Stomach (tissue), 9 donors: ENCODE data around the gene SEMA4A. TPM values are rescaled to one million over a fixed set of nuclear protein-coding genes. Genes with fewer than 3 reads are reported as not detected.

Experiments
- DNase-seq, 2 donors: peaks; one replicate each; pipeline versions ENCODE4 v3.0.0 to v3.0.0-alpha.2; 2013 to 2019
- H3K27ac ChIP-seq, 5 donors: fragments of 200-600 bp in 4 of 5; sonication (generic) in 4 of 5; one replicate each; pipeline ENCODE4 v1.5.1; 2013 to 2019; ENCODE audit warnings: mild to moderate bottlenecking in 1 of 5, moderate library complexity in 1 of 5
- H3K27me3 ChIP-seq, 3 donors: fragments of 200-600 bp; sonication (generic); one replicate each; pipeline ENCODE4 v1.5.1; 2017 to 2019; ENCODE audit warnings: mixed run types in 1 of 3
- H3K36me3 ChIP-seq, 4 donors: fragments of 200-600 bp; sonication (generic); 1 replicate in 3 of 4; 2 replicates in 1 of 4; pipeline ENCODE4 v1.5.1; 2016 to 2019
- H3K4me1 ChIP-seq, 4 donors: fragments of 200-600 bp; sonication (generic); one replicate each; pipeline ENCODE4 v1.5.1; 2016 to 2019
- H3K4me3 ChIP-seq, 4 donors: fragments of 200-600 bp; sonication (generic) in 3 of 4; one replicate each; pipeline ENCODE4 v1.5.1; 2016 to 2019; ENCODE audit warnings: mild to moderate bottlenecking in 1 of 4
- H3K9me3 ChIP-seq, 4 donors: fragments of 200-600 bp; sonication (generic); one replicate each; pipeline ENCODE4 v1.5.1; 2016 to 2019
- CTCF ChIP-seq, 7 experiments: fragments of 450-650 bp in 4 of 7; fragments of 200-600 bp in 3 of 7; sonication (generic) in 3 of 7; IDR thresholded peaks; one replicate each; pipeline ENCODE4 v1.5.1; 2016 to 2019; ENCODE audit warnings: antibody characterized with exemption in 7 of 7, control low read depth in 2 of 7, mild to moderate bottlenecking in 1 of 7
- EP300 ChIP-seq: sonication (generic); formaldehyde crosslinking; IDR thresholded peaks from one replicate; pipeline ENCODE4 v1.6.1; 2017; ENCODE audit warnings: antibody characterized with exemption
- POLR2A ChIP-seq, 4 donors: fragments of 450-650 bp; IDR thresholded peaks; one replicate each; pipeline ENCODE4 v1.6.1; 2016; ENCODE audit warnings: antibody characterized with exemption in 4 of 4, control low read depth in 2 of 4, mild to moderate bottlenecking in 1 of 4, moderate library complexity in 1 of 4
- POLR2AphosphoS5 ChIP-seq, 3 donors: sonication (generic); formaldehyde crosslinking; IDR thresholded peaks; one replicate each; pipeline ENCODE4 v1.6.1; 2016; ENCODE audit warnings: antibody characterized with exemption in 3 of 3
- WGBS, 5 donors: extraction: QIAGEN DNeasy Blood & Tissue Kit in 3 of 5; methylation state at CpG; one replicate each; pipeline versions ENCODE4 v1.1.5 to v1.1.7; 2013 to 2018; 5-methylcytosine and 5-hydroxymethylcytosine counted together
- intact Hi-C: fragments of 100-400 bp; cut with DNase I; formaldehyde crosslinking; loops from one replicate; pipeline ENCODE4 v1.15.1; 2023; ENCODE audit warnings: low total_unique reads
- polyA plus RNA-seq, 3 donors: library from polyadenylated mRNA; stranded (reverse); fragments of 200-250 nt; gene quantifications; one replicate each; pipeline ENCODE4 v1.2.3, GENCODE V29; 2013
- total RNA-seq, 5 donors: library from RNA; depleted of rRNA; stranded (reverse); fragments of >200 nt; gene quantifications; one replicate each; pipeline versions ENCODE4 v1.1.0 to v1.2.3, GENCODE V29; 2014 to 2016
- donor health status: healthy with polysubstance abuse.
- donor health status: Bipolar disorder and iron deficiency.
- donor health status: healthy.

SEMA4A gene
- total and polyA plus RNA-seq, 8 donors = 2.6 to 23.3 (median 6.8) TPM

GRCh38 chr1:156149374-156150332 is 3.7 kb upstream of the SEMA4A start:
- Histone ChIP-seq H3K4me1 (peaks cover 13 to 54% (median 27%) of the 10 kb centered on the region in 4 donors), H3K4me3 (no peak overlapping the region), H3K27me3 (peaks cover 0 to 19% (median 5%) of the 10 kb centered on the region in 3 donors), H3K27ac (peak overlapping the region in 1 of 5 donors; percentile 70), H3K9me3 (no peaks in the 10 kb centered on the region), H3K36me3 (no peaks in the 10 kb centered on the region)
- 35 to 53% (median 37%) methylated on average over 20 of the region's 20 CpGs for WGBS, 5 donors
- TF ChIP-seq EP300 (no peak), CTCF (IDR thresholded peaks at IDR 0.05) (no peak), POLR2A (IDR thresholded peaks at IDR 0.05) (no peak), POLR2AphosphoS5 (IDR thresholded peaks at IDR 0.05) (no peak)
- intact Hi-C loops = no loop called here
- DNase-seq = peak in 1 of 2 donors; percentile 33

- H3K36me3 ChIP-seq = no peaks in the 10 kb centered on the region
- DNase-seq = no peak
- 42 to 72% (median 53%) methylated on average over 10 of the region's 10 CpGs for WGBS, 5 donors
- H3K27ac ChIP-seq = no peak overlapping the region
- H3K9me3 ChIP-seq = no peaks in the 10 kb centered on the region
- peaks cover 0 to 19% (median 5%) of the 10 kb centered on the region in 3 donors for H3K27me3 ChIP-seq
- peaks cover 13 to 54% (median 27%) of the 10 kb centered on the region in 4 donors for H3K4me1 ChIP-seq
- no peak overlapping the region for H3K4me3 ChIP-seq
- intact Hi-C loops = no loop called here
- TF ChIP-seq EP300 (no peak), CTCF (IDR thresholded peaks at IDR 0.05) (no peak), POLR2A (IDR thresholded peaks at IDR 0.05) (no peak), POLR2AphosphoS5 (IDR thresholded peaks at IDR 0.05) (no peak)
Observed at GRCh38 chr1:156150333-156151011, 2.9 kb upstream of the SEMA4A start.

- no peaks in the 10 kb centered on the region for H3K9me3 ChIP-seq
- H3K36me3 ChIP-seq = no peaks in the 10 kb centered on the region
- H3K4me1 ChIP-seq = peaks cover 11 to 53% (median 21%) of the 10 kb centered on the region in 4 donors
- no peak overlapping the region for H3K27ac ChIP-seq
- WGBS, 5 donors = 64 to 74% (median 70%) methylated on average over 5 to 6 of the region's 6 CpGs
- no peak overlapping the region for H3K4me3 ChIP-seq
- TF ChIP-seq CTCF (IDR thresholded peaks at IDR 0.05) (no peak), EP300 (no peak)
- DNase-seq = no peak
- intact Hi-C loops = no loop called here
- peaks cover 0 to 19% (median 5%) of the 10 kb centered on the region in 3 donors for H3K27me3 ChIP-seq
Observed at GRCh38 chr1:156151093-156151688, 2.2 kb upstream of the SEMA4A start.

- intact Hi-C loops = no loop called here
- TF ChIP-seq CTCF (IDR thresholded peaks at IDR 0.05) = no peak
- no peak for TF ChIP-seq EP300
- no peak for TF ChIP-seq POLR2A (IDR thresholded peaks at IDR 0.05)
- no peak for TF ChIP-seq POLR2AphosphoS5 (IDR thresholded peaks at IDR 0.05)
- H3K4me3 ChIP-seq = no peak overlapping the region
- peaks cover 0 to 39% (median 7%) of the 10 kb centered on the region in 4 donors for H3K4me1 ChIP-seq
- DNase-seq = no peak
- H3K27me3 ChIP-seq = peaks cover 0 to 19% (median 5%) of the 10 kb centered on the region in 3 donors
- no peaks in the 10 kb centered on the region for H3K9me3 ChIP-seq
- WGBS, 5 donors = 60 to 74% (median 67%) methylated on average over 5 of the region's 5 CpGs
- H3K36me3 ChIP-seq = no peaks in the 10 kb centered on the region
- no peak overlapping the region for H3K27ac ChIP-seq
Observed at GRCh38 chr1:156152628-156153027, 757 bp upstream of the SEMA4A start.
